Upper lobe of right lung (tissue), 1 donor: Measurements from ENCODE around the gene STK10. TPM values are rescaled to one million over a fixed set of nuclear protein-coding genes. Genes with fewer than 3 reads are reported as not detected.
A peak's percentile ranks its signal among the peaks of the same experiment; 100 is the strongest.

Experiments used
- ATAC-seq: fragments of 200-7000 bp; cut with Tn5 transposase; one replicate; pipeline ENCODE4 v1.9.1; 2020; ENCODE audit warnings: mild to moderate bottlenecking, moderate library complexity
- DNase-seq: peaks from one replicate; pipeline ENCODE4 v3.0.0-alpha.2; 2020
- H3K27ac ChIP-seq: fragments of 200-600 bp; one replicate; pipeline ENCODE4 v1.8.0; 2022
- H3K27me3 ChIP-seq: fragments of 200-600 bp; one replicate; pipeline ENCODE4 v1.8.0; 2022; ENCODE audit warnings: mild to moderate bottlenecking
- H3K36me3 ChIP-seq: fragments of 200-600 bp; one replicate; pipeline ENCODE4 v1.8.0; 2022
- H3K4me1 ChIP-seq: fragments of 200-600 bp; one replicate; pipeline ENCODE4 v1.8.0; 2022
- H3K4me3 ChIP-seq: fragments of 200-600 bp; one replicate; pipeline ENCODE4 v1.8.0; 2022; ENCODE audit warnings: mild to moderate bottlenecking
- H3K9me3 ChIP-seq: fragments of 200-600 bp; one replicate; pipeline ENCODE4 v1.8.0; 2022
- CTCF ChIP-seq: fragments of 200-600 bp; IDR thresholded peaks from one replicate; pipeline ENCODE4 v1.8.0; 2022; ENCODE audit warnings: antibody characterized with exemption
- intact Hi-C: fragments of 100-400 bp; cut with DNase I; formaldehyde crosslinking; loops from one replicate; pipeline ENCODE4 v1.11.0; 2022
- total RNA-seq: library from RNA; stranded (reverse); fragmentation: NEBNext Ultra II Directional; extraction: Animal tissue kit (Norgen Biotek cat#: 25700); gene quantifications from one replicate; pipeline ENCODE4 v1.2.1, GENCODE V29; 2021
- donor health status: DM: no; HTN: yes; CAD: no; lungs with severe emphysema.

STK10 gene
- total RNA-seq, 1 donor from 2014 or later: 56.9 TPM

DNA sequence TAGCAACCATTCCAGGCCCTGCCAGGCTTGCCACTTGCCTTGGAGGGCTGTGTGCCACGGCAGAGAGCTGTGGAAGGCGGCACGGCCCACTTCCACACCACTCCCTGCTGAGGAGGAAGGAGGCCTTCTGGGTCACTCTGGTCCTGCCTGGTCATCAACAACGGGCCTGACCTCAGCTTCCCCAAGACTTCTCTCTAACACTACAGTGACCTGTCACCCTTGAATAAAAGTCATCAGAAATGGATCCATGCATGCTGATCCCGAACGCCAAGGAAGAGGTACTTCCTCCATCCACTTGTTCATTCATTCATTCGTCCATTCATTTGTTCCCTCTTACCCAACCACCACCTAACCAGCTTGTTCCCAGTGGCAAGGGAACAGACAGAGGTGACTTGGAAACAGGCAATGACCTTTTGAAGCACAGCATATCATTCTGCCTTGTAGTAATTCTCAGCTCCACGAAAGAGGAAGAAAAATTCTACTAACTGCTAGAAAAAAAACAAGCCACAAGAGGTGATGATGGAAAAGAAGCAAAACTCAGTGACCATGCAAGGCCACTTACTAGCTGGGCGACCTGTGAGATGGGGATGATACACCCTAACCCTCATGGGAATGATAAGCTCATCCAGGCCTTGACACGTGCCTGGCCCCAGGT lies 58.6 kb downstream of the STK10 start:
- H3K4me1 ChIP-seq: peaks cover 20% of the 10 kb centered on the region
- intact Hi-C loops: no loop called here
- H3K27me3 ChIP-seq: no peaks in the 10 kb centered on the region
- no peak for TF ChIP-seq CTCF
- H3K36me3 ChIP-seq: no peaks in the 10 kb centered on the region
- H3K27ac ChIP-seq: no peak overlapping the region
- no peaks in the 10 kb centered on the region for H3K9me3 ChIP-seq
- DNase-seq: no peak
- H3K4me3 ChIP-seq: no peak overlapping the region
- ATAC-seq: peak; percentile 53

- no peak overlapping the region for H3K27ac ChIP-seq
- TF ChIP-seq CTCF: no peak
- H3K36me3 ChIP-seq: no peaks in the 10 kb centered on the region
- no peaks in the 10 kb centered on the region for H3K9me3 ChIP-seq
- intact Hi-C loops: no loop called here
- DNase-seq (no peak), ATAC-seq (no peak)
- no peak overlapping the region for H3K4me3 ChIP-seq
- no peaks in the 10 kb centered on the region for H3K27me3 ChIP-seq
- H3K4me1 ChIP-seq: peaks cover 6% of the 10 kb centered on the region
Observed at GRCh38 chr5:172127581-172127980, 60.4 kb downstream of the STK10 start.

- H3K36me3 ChIP-seq: no peaks in the 10 kb centered on the region
- H3K4me3 ChIP-seq: no peak overlapping the region
- TF ChIP-seq CTCF: peak; percentile 42
- H3K4me1 ChIP-seq: peaks cover 10% of the 10 kb centered on the region
- DNase-seq: no peak
- intact Hi-C loops: no loop called here
- no peak overlapping the region for H3K27ac ChIP-seq
- no peaks in the 10 kb centered on the region for H3K9me3 ChIP-seq
- H3K27me3 ChIP-seq: no peaks in the 10 kb centered on the region
- ATAC-seq: peak; percentile 72
Observed at GRCh38 chr5:172123269-172123692, 64.7 kb downstream of the STK10 start.

GRCh38 chr5:172119921-172120688 lies 67.9 kb downstream of the STK10 start:
- DNase-seq: no peak
- H3K9me3 ChIP-seq: no peaks in the 10 kb centered on the region
- H3K36me3 ChIP-seq: peaks cover 5% of the 10 kb centered on the region
- peaks cover 17% of the 10 kb centered on the region for H3K4me1 ChIP-seq
- TF ChIP-seq CTCF: no peak
- H3K4me3 ChIP-seq: no peak overlapping the region
- intact Hi-C loops: no loop called here
- H3K27ac ChIP-seq: no peak overlapping the region
- no peaks in the 10 kb centered on the region for H3K27me3 ChIP-seq
- ATAC-seq: no peak

DNA sequence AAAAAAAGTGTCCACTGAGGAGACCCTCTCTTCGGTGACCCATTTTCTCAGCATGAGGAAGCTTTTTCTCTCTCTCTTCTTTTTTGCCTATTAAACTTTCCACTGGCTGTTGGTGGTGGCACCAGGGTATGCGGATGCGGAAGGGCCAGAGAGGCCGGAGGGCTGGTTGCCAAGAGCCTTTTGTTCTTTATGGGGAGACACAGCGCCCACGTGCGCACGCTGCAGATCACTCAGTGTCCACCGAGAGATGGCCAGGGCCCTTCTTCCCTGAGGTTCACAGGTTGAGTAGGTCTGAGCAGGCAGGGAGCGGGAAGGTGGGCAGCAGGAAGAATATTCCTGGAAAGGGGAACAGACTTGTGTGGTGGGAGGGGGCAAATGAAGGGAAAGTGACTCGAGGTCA lies 69.1 kb downstream of the STK10 start:
- H3K4me1 ChIP-seq: peaks cover 19% of the 10 kb centered on the region
- intact Hi-C loops: no loop called here
- DNase-seq (no peak), ATAC-seq (no peak)
- H3K27ac ChIP-seq: peak overlapping the region; percentile 17
- H3K4me3 ChIP-seq: no peak overlapping the region
- TF ChIP-seq CTCF: no peak
- H3K27me3 ChIP-seq: no peaks in the 10 kb centered on the region
- no peaks in the 10 kb centered on the region for H3K9me3 ChIP-seq
- peaks cover 5% of the 10 kb centered on the region for H3K36me3 ChIP-seq
